Activated effector memory CD4-positive, alpha-beta T cell treated with anti-CD3 and anti-CD28 coated beads, Interleukin-2, amount 50 U/mL, for 16 hours (primary cell): ENCODE results near the gene HIP1R.

ENCODE experiments used
- DNase-seq: peaks from one replicate; pipeline ENCODE4 v3.0.0-alpha.2; 2020

The HIP1R gene

DNA sequence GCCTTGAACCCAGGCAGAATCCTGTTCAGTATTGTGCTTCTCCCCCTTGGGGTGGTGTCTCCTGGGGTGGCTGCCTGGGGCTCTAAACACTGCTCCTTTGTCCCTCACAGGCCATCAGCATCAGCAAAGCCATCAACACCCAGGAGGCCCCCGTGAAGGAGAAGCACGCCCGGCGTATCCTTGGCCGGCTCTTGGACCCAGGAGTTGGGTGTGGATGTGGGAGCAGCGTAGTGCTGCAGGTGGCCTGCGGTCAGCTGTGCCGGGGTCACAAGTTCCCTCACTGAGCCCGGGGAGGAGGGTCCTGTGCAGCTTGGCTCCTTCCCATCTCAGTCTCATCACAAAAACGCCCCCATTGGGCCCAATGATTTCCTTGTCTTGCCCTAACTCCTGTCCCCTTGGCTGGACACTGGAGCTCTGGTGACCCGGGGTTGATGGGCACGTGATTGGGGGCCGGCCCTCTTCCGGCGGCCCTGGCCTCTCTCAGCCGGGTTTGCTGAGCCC lies 12.7 kb downstream of the HIP1R start:
- no peak for DNase-seq

GRCh38 chr12:122848471-122849351 lies 13.5 kb downstream of the HIP1R start:
- no peak for DNase-seq

DNA sequence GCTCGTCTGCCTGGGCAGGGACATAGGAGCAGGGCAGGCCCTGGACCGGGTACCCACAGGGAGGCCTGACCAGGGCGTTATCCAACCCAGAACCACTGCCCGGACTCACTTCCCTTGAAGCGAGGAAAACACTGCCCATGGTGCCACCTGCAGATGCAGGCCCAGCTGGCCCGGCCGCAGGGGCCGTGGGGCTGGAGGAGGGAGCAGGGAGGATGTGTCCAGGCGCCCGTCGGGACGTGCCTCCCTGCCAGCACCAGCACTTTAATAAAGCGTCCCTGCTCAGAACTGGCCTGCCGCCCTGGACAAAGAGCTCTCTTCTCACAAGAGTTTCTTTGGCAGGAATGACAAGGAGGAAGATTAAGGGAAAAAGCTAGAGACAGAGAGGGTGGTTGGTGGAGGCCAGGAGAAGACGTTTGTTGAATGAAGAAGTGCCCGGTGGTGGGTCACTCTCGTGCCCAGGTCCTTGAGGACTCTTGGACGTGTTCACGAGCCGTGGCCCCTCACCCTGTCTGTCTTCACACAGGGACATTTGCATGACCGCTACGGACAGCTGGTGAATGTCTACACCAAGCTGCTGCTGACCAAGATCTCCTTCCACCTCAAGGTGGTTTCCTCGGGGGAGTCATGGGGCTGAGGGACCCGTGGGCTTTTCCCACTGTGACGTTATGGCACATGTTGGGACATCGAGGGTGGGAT lies 14.2 kb downstream of the HIP1R start:
- no peak for DNase-seq

- DNase-seq: no peak
These were observed 14.8 kb downstream of the HIP1R start for GRCh38 chr12:122850048-122850445.

GRCh38 chr12:122850695-122851350 lies 15.6 kb downstream of the HIP1R start:
- DNase-seq: no peak

- no peak for DNase-seq
These were observed 16.6 kb downstream of the HIP1R start for GRCh38 chr12:122851820-122852219.

- no peak for DNase-seq
These were observed 17.3 kb downstream of the HIP1R start for GRCh38 chr12:122852336-122853275.

DNA sequence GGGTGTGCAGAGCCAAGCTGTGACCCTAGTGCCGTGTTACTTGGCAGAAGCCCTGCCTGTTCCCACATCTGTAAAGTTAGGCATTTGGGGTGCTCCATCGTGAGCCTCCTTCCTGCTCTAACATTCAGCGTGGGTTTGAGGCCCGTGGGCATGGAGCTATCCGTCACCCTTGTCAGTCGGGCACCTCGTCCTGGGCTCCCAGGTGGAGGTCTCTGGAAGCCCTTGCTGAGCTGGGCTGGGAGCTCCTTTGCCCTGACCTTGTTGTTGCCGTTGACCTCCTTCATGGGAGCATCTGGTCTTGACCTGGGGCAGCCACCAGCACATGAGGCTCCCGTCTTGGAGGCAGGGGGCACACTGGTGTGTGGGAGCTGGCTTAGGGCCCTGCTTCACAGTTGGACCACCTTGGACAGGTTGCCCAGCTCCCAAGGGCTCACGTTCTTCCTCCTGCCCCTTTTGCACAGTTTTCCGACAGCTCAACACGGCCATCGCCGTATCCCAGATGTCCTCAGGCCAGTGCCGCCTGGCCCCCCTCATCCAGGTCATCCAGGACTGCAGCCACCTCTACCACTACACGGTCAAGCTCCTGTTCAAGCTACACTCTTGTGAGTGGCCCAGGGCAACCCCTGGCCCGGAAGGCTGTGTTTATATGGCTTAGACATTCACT lies 18.5 kb downstream of the HIP1R start:
- no peak for DNase-seq

DNA sequence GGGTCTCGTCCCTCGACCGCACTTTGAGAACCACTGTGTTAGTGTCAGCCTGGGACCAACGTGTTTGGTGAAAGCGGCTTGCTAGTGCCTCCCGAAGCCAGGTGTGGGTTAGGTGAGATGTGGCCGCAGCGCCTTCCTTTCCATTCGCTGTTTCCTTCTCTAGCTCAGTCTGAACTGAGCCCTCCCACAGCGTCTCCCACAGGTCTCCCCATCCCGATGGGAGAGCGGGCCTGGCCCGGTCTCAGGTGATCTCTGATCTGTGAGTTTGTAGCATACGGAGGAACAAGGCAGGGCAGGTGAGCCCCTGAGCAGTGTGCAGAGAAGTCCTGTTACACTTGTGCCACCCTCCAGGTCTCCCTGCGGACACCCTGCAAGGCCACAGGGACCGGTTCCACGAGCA lies 19.3 kb downstream of the HIP1R start:
- DNase-seq: no peak

- DNase-seq: no peak
These were observed 20.0 kb downstream of the HIP1R start for GRCh38 chr12:122855071-122855829.

GRCh38 chr12:122855928-122856831 lies 20.9 kb downstream of the HIP1R start:
- no peak for DNase-seq

DNA sequence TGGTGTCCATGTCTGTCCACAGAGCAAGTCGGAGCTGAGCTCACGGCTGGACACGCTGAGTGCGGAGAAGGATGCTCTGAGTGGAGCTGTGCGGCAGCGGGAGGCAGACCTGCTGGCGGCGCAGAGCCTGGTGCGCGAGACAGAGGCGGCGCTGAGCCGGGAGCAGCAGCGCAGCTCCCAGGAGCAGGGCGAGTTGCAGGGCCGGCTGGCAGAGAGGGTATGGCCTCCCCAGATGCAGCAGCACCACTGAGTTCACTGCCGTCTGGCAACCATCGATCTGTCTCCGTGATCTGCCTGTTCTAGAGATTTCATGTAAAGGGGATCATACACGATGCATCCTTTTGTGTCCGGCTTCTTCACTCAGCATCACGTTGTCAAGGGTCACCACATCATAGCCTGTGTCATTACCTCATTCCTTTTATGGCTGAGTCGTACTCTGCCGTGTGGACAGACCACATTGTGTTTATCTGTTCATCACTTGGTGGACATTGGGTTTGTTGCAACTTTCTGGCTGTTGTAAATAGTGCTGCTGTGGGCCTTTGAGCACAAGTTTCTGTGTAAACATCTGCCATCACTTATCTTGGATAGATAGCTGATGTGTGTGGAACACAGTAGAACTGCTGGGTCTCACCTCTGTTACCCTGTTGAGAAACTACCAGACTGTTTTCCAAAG lies 21.9 kb downstream of the HIP1R start:
- no peak for DNase-seq

- DNase-seq: no peak
These were observed 22.9 kb downstream of the HIP1R start for GRCh38 chr12:122858171-122858570.

- no peak for DNase-seq
These were observed 23.5 kb downstream of the HIP1R start for GRCh38 chr12:122858591-122859302.

- no peak for DNase-seq
These were observed 24.2 kb downstream of the HIP1R start for GRCh38 chr12:122859303-122860039.

- peak; percentile 93 for DNase-seq
These were observed 25.0 kb downstream of the HIP1R start for GRCh38 chr12:122860040-122860853.
